ENCODE results near the gene PCBP1.
"Not testable (repeated sequence)": the region's sequence is repeated elsewhere in the genome, so short reads cannot be mapped to it uniquely, and the experiment has no call there.

PCBP1 gene

GRCh38 chr2:70047451-70047850 lies 39.8 kb upstream of the PCBP1 start:
- H3F3A ChIP-seq (ENCODE audit: control insufficient read depth, insufficient read depth): no peaks in the 10 kb centered on the region
- H3K79me2 ChIP-seq (ENCODE audit: control insufficient read depth, low read length): no peaks in the 10 kb centered on the region
- no peak for TF ChIP-seq EZH2phosphoT487 (IDR thresholded peaks at IDR 0.05; ENCODE audit: borderline replicate concordance, low read length)
- no peak for TF ChIP-seq CTCF (IDR thresholded peaks at IDR 0.05; ENCODE audit: low read depth, low read length, poor library complexity, severe bottlenecking)
- no peaks in the 10 kb centered on the region for H3K9me2 ChIP-seq (replicated peaks; ENCODE audit: control insufficient read depth, low read length)
- H3K36me3 ChIP-seq (ENCODE audit: control insufficient read depth, low read length): peaks cover 15% of the 10 kb centered on the region
- H3K27ac ChIP-seq (ENCODE audit: low read depth, low read length): no peak overlapping the region
- no peaks in the 10 kb centered on the region for H4K20me1 ChIP-seq (ENCODE audit: control insufficient read depth, insufficient read depth, low read depth, low read length)
- H3K4me1 ChIP-seq (ENCODE audit: control insufficient read depth, low read length): no peaks in the 10 kb centered on the region
- no peak overlapping the region for H3K4me2 ChIP-seq (ENCODE audit: low read length)
- no peaks in the 10 kb centered on the region for H3K9me3 ChIP-seq (ENCODE audit: control insufficient read depth, insufficient read depth, low read length)
- no peaks in the 10 kb centered on the region for H3K27me3 ChIP-seq (ENCODE audit: control insufficient read depth, low read length)
- H3K4me3 ChIP-seq (ENCODE audit: low read length): no peak overlapping the region

GRCh38 chr2:70049255-70049654 lies 38.0 kb upstream of the PCBP1 start:
- TF ChIP-seq EZH2phosphoT487 (IDR thresholded peaks at IDR 0.05; ENCODE audit: borderline replicate concordance, low read length) (no peak), CTCF (IDR thresholded peaks at IDR 0.05; ENCODE audit: low read depth, low read length, poor library complexity, severe bottlenecking) (no peak)
- Histone ChIP-seq H3K4me1 (ENCODE audit: control insufficient read depth, low read length) (no peaks in the 10 kb centered on the region), H3K4me3 (ENCODE audit: low read length) (no peak overlapping the region), H3F3A (ENCODE audit: control insufficient read depth, insufficient read depth) (no peaks in the 10 kb centered on the region), H3K4me2 (ENCODE audit: low read length) (no peak overlapping the region), H3K79me2 (ENCODE audit: control insufficient read depth, low read length) (no peaks in the 10 kb centered on the region), H3K27me3 (ENCODE audit: control insufficient read depth, low read length) (no peaks in the 10 kb centered on the region), H3K27ac (ENCODE audit: low read depth, low read length) (no peak overlapping the region), H3K36me3 (ENCODE audit: control insufficient read depth, low read length) (peaks cover 25% of the 10 kb centered on the region), H4K20me1 (ENCODE audit: control insufficient read depth, insufficient read depth, low read depth, low read length) (no peaks in the 10 kb centered on the region), H3K9me2 (replicated peaks; ENCODE audit: control insufficient read depth, low read length) (no peaks in the 10 kb centered on the region), H3K9me3 (ENCODE audit: control insufficient read depth, insufficient read depth, low read length) (no peaks in the 10 kb centered on the region)

- Histone ChIP-seq H3K27ac (ENCODE audit: low read depth, low read length) (no peak overlapping the region), H3K4me2 (ENCODE audit: low read length) (no peak overlapping the region), H3K4me1 (ENCODE audit: control insufficient read depth, low read length) (no peaks in the 10 kb centered on the region), H3K79me2 (ENCODE audit: control insufficient read depth, low read length) (no peaks in the 10 kb centered on the region), H3F3A (ENCODE audit: control insufficient read depth, insufficient read depth) (no peaks in the 10 kb centered on the region), H3K27me3 (ENCODE audit: control insufficient read depth, low read length) (no peaks in the 10 kb centered on the region), H4K20me1 (ENCODE audit: control insufficient read depth, insufficient read depth, low read depth, low read length) (no peaks in the 10 kb centered on the region), H3K9me2 (replicated peaks; ENCODE audit: control insufficient read depth, low read length) (no peaks in the 10 kb centered on the region), H3K9me3 (ENCODE audit: control insufficient read depth, insufficient read depth, low read length) (no peaks in the 10 kb centered on the region), H3K36me3 (ENCODE audit: control insufficient read depth, low read length) (peaks cover 30% of the 10 kb centered on the region), H3K4me3 (ENCODE audit: low read length) (no peak overlapping the region)
- TF ChIP-seq EZH2phosphoT487 (IDR thresholded peaks at IDR 0.05; ENCODE audit: borderline replicate concordance, low read length): no peak
- no peak for TF ChIP-seq CTCF (IDR thresholded peaks at IDR 0.05; ENCODE audit: low read depth, low read length, poor library complexity, severe bottlenecking)
Observed at GRCh38 chr2:70050631-70051425, 36.4 kb upstream of the PCBP1 start.

DNA sequence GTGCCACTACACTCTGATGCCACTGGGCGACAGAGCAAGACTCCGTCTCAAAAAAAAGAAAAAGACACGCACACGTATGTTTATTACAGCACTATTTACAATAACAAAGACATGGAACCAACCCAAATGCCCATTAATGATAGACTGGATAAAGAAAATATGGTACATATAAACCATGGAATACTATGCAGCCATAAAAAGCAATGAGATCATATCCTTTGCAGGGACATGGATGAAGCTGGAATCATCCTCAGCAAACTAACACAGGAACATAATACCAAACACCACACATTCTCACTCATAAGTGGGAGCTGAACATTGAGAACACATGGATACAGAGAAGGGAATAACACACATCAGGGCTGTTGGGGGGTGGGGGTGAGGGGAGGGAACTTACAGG lies 32.0 kb upstream of the PCBP1 start:
- not testable (repeated sequence) for H3K4me1 ChIP-seq (ENCODE audit: control insufficient read depth, low read length); H3K9me2 ChIP-seq (replicated peaks; ENCODE audit: control insufficient read depth, low read length); H3K27ac ChIP-seq (ENCODE audit: low read depth, low read length); H3K4me2 ChIP-seq (ENCODE audit: low read length); H3F3A ChIP-seq (ENCODE audit: control insufficient read depth, insufficient read depth); H3K9me3 ChIP-seq (ENCODE audit: control insufficient read depth, insufficient read depth, low read length); H3K79me2 ChIP-seq (ENCODE audit: control insufficient read depth, low read length); H3K27me3 ChIP-seq (ENCODE audit: control insufficient read depth, low read length); H3K4me3 ChIP-seq (ENCODE audit: low read length); H4K20me1 ChIP-seq (ENCODE audit: control insufficient read depth, insufficient read depth, low read depth, low read length)
- H3K36me3 ChIP-seq (ENCODE audit: control insufficient read depth, low read length): peaks cover 31% of the 10 kb centered on the region

All from DOHH2 (cell line).